T-cell (primary cell): ENCODE results near the gene MTMR8. TPM values are rescaled to one million over a fixed set of nuclear protein-coding genes. Genes with fewer than 3 reads are reported as not detected.

Source experiments
- ATAC-seq, 4 experiments: fragments of 200-7000 bp in 3 of 4; fragments of 150-1000 bp in 1 of 4; cut with Tn5 transposase; replicated peaks in 1 of 4; 1 replicate in 3 of 4; 2 replicates in 1 of 4; pipeline ENCODE4 v1.10.0; 2021; ENCODE audit warnings: moderate library complexity in 3 of 4, mild to moderate bottlenecking in 2 of 4, moderate number of reproducible peaks in 1 of 4
- CTCF ChIA-PET, 2 donors: fragments of 300-600 bp; sonication (Branson Sonifier 250); formaldehyde crosslinking; loops; one replicate each; lab custom pipeline; 2022; ENCODE audit warnings: antibody characterized with exemption in 2 of 2; lab: Charles Lee
- POLR2A ChIA-PET, 2 donors: fragments of 300-600 bp; sonication (Branson Sonifier 250); formaldehyde crosslinking; loops; one replicate each; lab custom pipeline; 2022; ENCODE audit warnings: antibody characterized with exemption in 2 of 2; lab: Charles Lee
- DNase-seq, 35 experiments: peaks; one replicate each; pipeline versions ENCODE4 v3.0.0 to v3.0.0-alpha.2; 2013 to 2023
- H3K27ac ChIP-seq: one replicate; pipeline ENCODE4 v1.5.1; 2013; ENCODE audit warnings: low read length
- H3K27me3 ChIP-seq, 2 experiments: replicated peaks in 1 of 2; 1 replicate in 1 of 2; 2 replicates in 1 of 2; pipeline versions ENCODE4 v1.6.1 to v1.7.0; 2013; ENCODE audit warnings: low read length in 1 of 2, mixed read lengths in 1 of 2; ENCODE audit not compliant: control insufficient read depth in 2 of 2, insufficient read depth in 2 of 2; ENCODE audit errors: extremely low read depth in 1 of 2
- H3K36me3 ChIP-seq, 2 donors: 1 replicate in 1 of 2; 2 replicates in 1 of 2; pipeline versions ENCODE4 v1.6.1 to v1.7.0; 2013; ENCODE audit warnings: low read length in 1 of 2; ENCODE audit not compliant: control insufficient read depth in 2 of 2, insufficient read depth in 1 of 2; ENCODE audit errors: extremely low read depth in 1 of 2
- H3K4me1 ChIP-seq, 2 experiments: 1 replicate in 1 of 2; 2 replicates in 1 of 2; pipeline versions ENCODE4 v1.6.1 to v1.7.0; 2013; ENCODE audit warnings: low read length in 2 of 2, mixed read lengths in 1 of 2; ENCODE audit not compliant: insufficient read depth in 2 of 2, control insufficient read depth in 1 of 2; ENCODE audit errors: extremely low read depth in 1 of 2
- H3K4me3 ChIP-seq, 2 donors: 1 replicate in 1 of 2; 2 replicates in 1 of 2; pipeline versions ENCODE4 v1.5.1 to v1.7.0; 2013; ENCODE audit warnings: mild to moderate bottlenecking in 2 of 2, low read length in 1 of 2, moderate library complexity in 1 of 2; ENCODE audit not compliant: control insufficient read depth in 1 of 2; ENCODE audit errors: extremely low read depth in 1 of 2
- H3K9me3 ChIP-seq: 2 replicates; pipeline ENCODE4 v1.7.0; 2013
- H3K27ac Mint-ChIP-seq, 2 donors: one replicate each; pipeline ENCODE4 v1.8.0; 2020 to 2021; ENCODE audit warnings: mild to moderate bottlenecking in 2 of 2, mixed read lengths in 2 of 2
- H3K27me3 Mint-ChIP-seq, 2 donors: one replicate each; pipeline ENCODE4 v1.8.0; 2021 to 2022; ENCODE audit warnings: mixed read lengths in 2 of 2
- H3K36me3 Mint-ChIP-seq: one replicate; pipeline ENCODE4 v1.8.0; 2021; ENCODE audit warnings: mixed read lengths
- H3K4me1 Mint-ChIP-seq, 3 donors: one replicate each; pipeline ENCODE4 v1.8.0; 2020 to 2022; ENCODE audit warnings: mixed read lengths in 3 of 3, mild to moderate bottlenecking in 1 of 3
- H3K4me3 Mint-ChIP-seq, 3 donors: one replicate each; pipeline ENCODE4 v1.8.0; 2020 to 2022; ENCODE audit warnings: mild to moderate bottlenecking in 3 of 3, mixed read lengths in 3 of 3, moderate library complexity in 3 of 3
- H3K9me3 Mint-ChIP-seq, 3 donors: one replicate each; pipeline ENCODE4 v1.8.0; 2020 to 2022; ENCODE audit warnings: mixed read lengths in 3 of 3
- WGBS: methylation state at CpG from one replicate; pipeline ENCODE4 v1.1.5; 2013; ENCODE audit warnings: missing lambda C conversion rate; ENCODE audit not compliant: insufficient coverage; 5-methylcytosine and 5-hydroxymethylcytosine counted together
- total RNA-seq, 35 experiments: library from RNA in 6 of 35; stranded (reverse) in 6 of 35; fragments of 120-200 nt in 1 of 35; gene quantifications; one replicate each; pipeline versions ENCODE4 v1.2.1 to v1.2.4 and lab custom pipeline; 2013 to 2026

MTMR8 gene
- total RNA-seq, 5 donors from 2014 or later (not counting 1 experiment from before 2014, with no cell fraction given): 3.9 to 6.7 (median 5.8) TPM

- no peaks in the 10 kb centered on the region for H3K4me1 ChIP-seq
- POLR2A ChIA-PET: no interaction called here
- no peak for ATAC-seq
- H3K27ac ChIP-seq: no peak overlapping the region
- no peaks in the 10 kb centered on the region for H3K9me3 ChIP-seq
- Mint-ChIP-seq H3K27me3 (no peaks in the 10 kb centered on the region), H3K4me1 (no peaks in the 10 kb centered on the region), H3K4me3 (no peak overlapping the region), H3K9me3 (no peaks in the 10 kb centered on the region), H3K36me3 (peaks cover 28% of the 10 kb centered on the region), H3K27ac (no peak overlapping the region)
- DNase-seq: no peak
- H3K27me3 ChIP-seq: no peaks in the 10 kb centered on the region
- no peak overlapping the region for H3K4me3 ChIP-seq
- CTCF ChIA-PET: interaction anchor here in 1 of 2 donors (0.6 kb wide), 1 partner anchor 571 kb away, joined by 3 read pairs; no protein-coding TSS in a partner anchor
- WGBS: no CpG with 5 or more reads among the region's 1 CpG
- H3K36me3 ChIP-seq: peaks cover 0 to 5% of the 10 kb centered on the region in 2 donors
Measured at GRCh38 chrX:64338296-64338695, 57.0 kb downstream of the MTMR8 start.

- Histone ChIP-seq H3K36me3 (peaks cover 0 to 3% of the 10 kb centered on the region in 2 donors), H3K9me3 (no peaks in the 10 kb centered on the region), H3K27me3 (no peaks in the 10 kb centered on the region), H3K4me1 (no peaks in the 10 kb centered on the region), H3K4me3 (no peak overlapping the region), H3K27ac (no peak overlapping the region)
- CTCF ChIA-PET: interaction anchor here in 1 of 2 donors (0.6 kb wide), 1 partner anchor 13 kb away, joined by 5 read pairs; no protein-coding TSS in a partner anchor
- no peak for DNase-seq
- no peak overlapping the region for H3K4me3 Mint-ChIP-seq
- ATAC-seq: no peak
- 100% methylated on average over 1 of the region's 3 CpGs for whole genome bisulfite sequencing
- H3K27me3 Mint-ChIP-seq: no peaks in the 10 kb centered on the region
- no peaks in the 10 kb centered on the region for H3K9me3 Mint-ChIP-seq
- H3K4me1 Mint-ChIP-seq: no peaks in the 10 kb centered on the region
- POLR2A ChIA-PET: no interaction called here
- H3K36me3 Mint-ChIP-seq: peaks cover 36% of the 10 kb centered on the region
- H3K27ac Mint-ChIP-seq: no peak overlapping the region
Measured at GRCh38 chrX:64334467-64334866, 60.8 kb downstream of the MTMR8 start.

DNA sequence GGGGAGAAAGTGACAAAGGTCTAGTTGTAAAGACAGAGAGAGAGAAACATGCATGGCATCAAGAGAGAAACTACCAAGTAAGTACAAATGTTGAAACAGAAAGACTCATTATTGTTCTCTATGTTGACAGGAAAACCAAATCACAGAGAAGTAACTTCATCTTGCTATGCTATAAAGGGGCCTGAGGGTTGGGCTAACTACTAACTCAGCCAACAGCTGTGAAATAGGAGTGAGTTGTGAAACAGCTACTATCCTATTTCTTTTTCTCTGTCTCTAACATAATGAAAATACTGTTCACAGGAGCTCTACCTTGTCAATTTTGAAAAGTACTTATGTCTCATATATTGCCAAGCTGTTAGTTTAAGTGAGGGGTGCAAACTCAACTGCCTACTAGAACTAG lies 65.0 kb downstream of the MTMR8 start:
- Histone ChIP-seq H3K4me1 (no peaks in the 10 kb centered on the region), H3K27me3 (no peaks in the 10 kb centered on the region), H3K36me3 (peaks cover 0 to 4% of the 10 kb centered on the region in 2 donors), H3K9me3 (no peaks in the 10 kb centered on the region), H3K27ac (no peak overlapping the region), H3K4me3 (no peak overlapping the region)
- CTCF ChIA-PET: no interaction called here
- H3K27ac Mint-ChIP-seq: no peak overlapping the region
- H3K9me3 Mint-ChIP-seq: peaks cover 0 to 9% (median 2%) of the 10 kb centered on the region in 3 donors
- POLR2A ChIA-PET: no interaction called here
- ATAC-seq: no peak
- no peak for DNase-seq
- H3K4me1 Mint-ChIP-seq: no peaks in the 10 kb centered on the region
- H3K36me3 Mint-ChIP-seq: peaks cover 62% of the 10 kb centered on the region
- peaks cover 0 to 3% of the 10 kb centered on the region in 2 donors for H3K27me3 Mint-ChIP-seq
- H3K4me3 Mint-ChIP-seq: no peak overlapping the region

DNA sequence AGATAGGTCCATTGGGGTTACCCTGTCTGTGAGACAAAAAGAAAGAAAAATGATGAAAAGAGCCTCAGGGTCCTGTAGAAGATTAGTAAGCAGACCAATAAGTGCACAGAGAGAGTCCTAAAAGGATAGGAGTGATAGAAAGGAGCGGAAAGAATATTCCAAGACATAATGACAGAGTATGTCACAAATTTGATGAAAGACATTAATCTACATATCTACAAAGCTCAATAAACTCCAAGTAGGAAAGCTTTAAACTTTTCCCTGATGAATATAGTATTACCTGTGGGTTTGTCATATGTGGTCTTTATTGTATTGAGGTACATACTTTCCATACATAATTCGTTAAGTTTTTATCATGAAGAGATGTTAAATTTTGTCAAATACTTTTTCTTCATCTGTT lies 73.7 kb downstream of the MTMR8 start:
- no peak overlapping the region for H3K27ac ChIP-seq
- Mint-ChIP-seq H3K9me3 (peaks cover 8 to 16% (median 15%) of the 10 kb centered on the region in 3 donors), H3K4me1 (no peaks in the 10 kb centered on the region), H3K27me3 (peaks cover 0 to 3% of the 10 kb centered on the region in 2 donors), H3K4me3 (no peak overlapping the region), H3K27ac (no peak overlapping the region), H3K36me3 (peaks cover 69% of the 10 kb centered on the region)
- ATAC-seq (no peak), DNase-seq (no peak)
- peaks cover 0 to 20% of the 10 kb centered on the region in 2 donors for H3K36me3 ChIP-seq
- no peak overlapping the region for H3K4me3 ChIP-seq
- no CpG with 5 or more reads among the region's 2 CpGs for WGBS
- CTCF ChIA-PET: no interaction called here
- H3K27me3 ChIP-seq: no peaks in the 10 kb centered on the region
- POLR2A ChIA-PET: no interaction called here
- H3K9me3 ChIP-seq: peaks cover 3% of the 10 kb centered on the region
- H3K4me1 ChIP-seq: no peaks in the 10 kb centered on the region

- no peaks in the 10 kb centered on the region for H3K36me3 ChIP-seq
- Mint-ChIP-seq H3K27ac (no peak overlapping the region), H3K4me3 (no peak overlapping the region), H3K9me3 (peaks cover 4 to 32% (median 19%) of the 10 kb centered on the region in 3 donors), H3K4me1 (no peaks in the 10 kb centered on the region), H3K36me3 (peaks cover 22% of the 10 kb centered on the region), H3K27me3 (peaks cover 0 to 12% of the 10 kb centered on the region in 2 donors)
- no peak overlapping the region for H3K27ac ChIP-seq
- H3K27me3 ChIP-seq: no peaks in the 10 kb centered on the region
- ChIA-PET CTCF (interaction anchor here in 1 of 2 donors (0.5 kb wide), 1 partner anchor 22 kb away, joined by 4 read pairs; no protein-coding TSS in a partner anchor), POLR2A (no interaction called here)
- ATAC-seq (no peak), DNase-seq (no peak)
- H3K4me1 ChIP-seq: no peaks in the 10 kb centered on the region
- no peaks in the 10 kb centered on the region for H3K9me3 ChIP-seq
- H3K4me3 ChIP-seq: no peak overlapping the region
- WGBS: no CpG with 5 or more reads among the region's 1 CpG
Measured at GRCh38 chrX:64313624-64314023, 81.6 kb downstream of the MTMR8 start.

DNA sequence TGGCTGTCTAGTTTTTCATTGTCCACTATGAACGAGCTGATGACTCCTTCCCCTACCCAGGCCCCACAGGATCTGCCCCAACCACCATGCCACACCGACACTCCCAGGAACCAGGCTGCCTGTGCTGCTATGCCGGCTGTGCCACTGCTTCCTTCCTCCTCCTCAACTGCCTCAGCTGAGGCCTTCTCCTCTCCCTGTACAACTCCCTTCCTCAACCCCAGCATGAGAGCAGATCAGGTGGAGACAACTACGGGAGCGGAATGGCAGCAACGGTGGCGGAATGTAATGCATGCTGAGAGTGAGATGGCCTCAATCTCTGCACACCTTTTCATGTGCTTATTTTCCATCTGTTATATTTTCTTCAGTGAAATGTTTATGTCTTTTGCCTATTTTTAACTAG lies 88.5 kb downstream of the MTMR8 start:
- Mint-ChIP-seq H3K9me3 (peaks cover 6 to 24% (median 21%) of the 10 kb centered on the region in 3 donors), H3K27ac (no peak overlapping the region), H3K27me3 (no peaks in the 10 kb centered on the region), H3K4me3 (no peak overlapping the region), H3K36me3 (peaks cover 17% of the 10 kb centered on the region), H3K4me1 (no peaks in the 10 kb centered on the region)
- Histone ChIP-seq H3K27ac (no peak overlapping the region), H3K4me1 (no peaks in the 10 kb centered on the region), H3K9me3 (no peaks in the 10 kb centered on the region), H3K27me3 (no peaks in the 10 kb centered on the region), H3K4me3 (no peak overlapping the region), H3K36me3 (no peaks in the 10 kb centered on the region)
- DNase-seq (no peak), ATAC-seq (no peak)
- POLR2A ChIA-PET: no interaction called here
- WGBS: 79% methylated on average over 3 of the region's 7 CpGs
- CTCF ChIA-PET: no interaction called here

GRCh38 chrX:64291123-64291522 lies 104.1 kb downstream of the MTMR8 start:
- H3K9me3 Mint-ChIP-seq: peaks cover 3 to 8% (median 3%) of the 10 kb centered on the region in 3 donors
- no peaks in the 10 kb centered on the region for H3K4me1 Mint-ChIP-seq
- Histone ChIP-seq H3K4me3 (no peak overlapping the region), H3K36me3 (no peaks in the 10 kb centered on the region), H3K27ac (no peak overlapping the region), H3K4me1 (no peaks in the 10 kb centered on the region), H3K9me3 (peaks cover 2% of the 10 kb centered on the region), H3K27me3 (no peaks in the 10 kb centered on the region)
- DNase-seq: no peak
- POLR2A ChIA-PET: no interaction called here
- 50% methylated on average over 1 of the region's 2 CpGs for WGBS
- no peak for ATAC-seq
- H3K27ac Mint-ChIP-seq: no peak overlapping the region
- CTCF ChIA-PET: no interaction called here
- H3K4me3 Mint-ChIP-seq: no peak overlapping the region
- no peaks in the 10 kb centered on the region for H3K27me3 Mint-ChIP-seq
- H3K36me3 Mint-ChIP-seq: peaks cover 23% of the 10 kb centered on the region
